Femur (tissue), 1 donor: ENCODE measurements around the gene DBH.
A peak's percentile ranks its signal among the peaks of the same experiment; 100 is the strongest.
"Not testable (repeated sequence)": the region's sequence is repeated elsewhere in the genome, so short reads cannot be mapped to it uniquely, and the experiment has no call there.

Experiments
- DNase-seq: peaks from one replicate; pipeline ENCODE4 v3.0.0-alpha.2; 2017

Gene DBH

GRCh38 chr9:133670466-133670865 lies 34.3 kb downstream of the DBH start:
- DNase-seq, result no peak

GRCh38 chr9:133671371-133671770 lies 35.2 kb downstream of the DBH start:
- no peak for DNase-seq

- no peak for DNase-seq
These were observed 36.5 kb downstream of the DBH start for GRCh38 chr9:133672503-133673257.

GRCh38 chr9:133673258-133673655 lies 37.1 kb downstream of the DBH start:
- peak; percentile 77 for DNase-seq

- no peak for DNase-seq
These were observed 37.9 kb downstream of the DBH start for GRCh38 chr9:133674091-133674490.

GRCh38 chr9:133675796-133676195 lies 39.6 kb downstream of the DBH start:
- DNase-seq, result not testable (repeated sequence)

GRCh38 chr9:133676450-133676849 lies 40.3 kb downstream of the DBH start:
- no peak for DNase-seq

- no peak for DNase-seq
These were observed 41.2 kb downstream of the DBH start for GRCh38 chr9:133677126-133678010.

- no peak for DNase-seq
These were observed 42.9 kb downstream of the DBH start for GRCh38 chr9:133679056-133679455.

GRCh38 chr9:133679466-133680061 lies 43.4 kb downstream of the DBH start:
- peak; percentile 70 for DNase-seq

- no peak for DNase-seq
These were observed 44.2 kb downstream of the DBH start for GRCh38 chr9:133680250-133680975.

GRCh38 chr9:133680976-133681657 lies 45.0 kb downstream of the DBH start:
- DNase-seq, result no peak

GRCh38 chr9:133681658-133682306 lies 45.6 kb downstream of the DBH start:
- no peak for DNase-seq

GRCh38 chr9:133682818-133683585 lies 46.8 kb downstream of the DBH start:
- peak; percentile 76 for DNase-seq

GRCh38 chr9:133683586-133684120 lies 47.5 kb downstream of the DBH start:
- no peak for DNase-seq

GRCh38 chr9:133684121-133684935 lies 48.2 kb downstream of the DBH start:
- no peak for DNase-seq

- no peak for DNase-seq
These were observed 48.8 kb downstream of the DBH start for GRCh38 chr9:133684936-133685361.

GRCh38 chr9:133685653-133686609 lies 49.8 kb downstream of the DBH start:
- DNase-seq, result no peak
